IPS-15b (cell line): ENCODE data around the gene PXN.
A peak's percentile ranks its signal among the peaks of the same experiment; 100 is the strongest.
"Not testable (repeated sequence)": the region's sequence is repeated elsewhere in the genome, so short reads cannot be mapped to it uniquely, and the experiment has no call there.

Experiments used
- H3K27me3 ChIP-seq: one replicate; pipeline ENCODE4 v1.6.1; 2013; ENCODE audit warnings: low read length; ENCODE audit not compliant: control insufficient read depth, insufficient read depth
- H3K36me3 ChIP-seq: one replicate; pipeline ENCODE4 v1.6.1; 2013; ENCODE audit warnings: low read length; ENCODE audit not compliant: control insufficient read depth, insufficient read depth
- H3K4me1 ChIP-seq: one replicate; pipeline ENCODE4 v1.6.1; 2013; ENCODE audit warnings: mild to moderate bottlenecking, low read length; ENCODE audit not compliant: control insufficient read depth, insufficient read depth
- H3K4me3 ChIP-seq: one replicate; pipeline ENCODE4 v1.5.1; 2013; ENCODE audit warnings: low read depth, low read length
- H3K9ac ChIP-seq: one replicate; pipeline ENCODE4 v1.6.1; 2013; ENCODE audit warnings: low read depth, mild to moderate bottlenecking, low read length
- H3K9me3 ChIP-seq: one replicate; pipeline ENCODE4 v1.6.1; 2013; ENCODE audit warnings: mild to moderate bottlenecking, low read length; ENCODE audit not compliant: control insufficient read depth, insufficient read depth

The PXN gene

GRCh38 chr12:120206228-120206627 lies 59.3 kb downstream of the PXN start:
- H3K36me3 ChIP-seq, result peaks cover 13% of the 10 kb centered on the region
- no peaks in the 10 kb centered on the region for H3K4me1 ChIP-seq
- no peaks in the 10 kb centered on the region for H3K9me3 ChIP-seq
- H3K27me3 ChIP-seq, result no peaks in the 10 kb centered on the region
- H3K9ac ChIP-seq, result no peak overlapping the region
- no peak overlapping the region for H3K4me3 ChIP-seq

DNA sequence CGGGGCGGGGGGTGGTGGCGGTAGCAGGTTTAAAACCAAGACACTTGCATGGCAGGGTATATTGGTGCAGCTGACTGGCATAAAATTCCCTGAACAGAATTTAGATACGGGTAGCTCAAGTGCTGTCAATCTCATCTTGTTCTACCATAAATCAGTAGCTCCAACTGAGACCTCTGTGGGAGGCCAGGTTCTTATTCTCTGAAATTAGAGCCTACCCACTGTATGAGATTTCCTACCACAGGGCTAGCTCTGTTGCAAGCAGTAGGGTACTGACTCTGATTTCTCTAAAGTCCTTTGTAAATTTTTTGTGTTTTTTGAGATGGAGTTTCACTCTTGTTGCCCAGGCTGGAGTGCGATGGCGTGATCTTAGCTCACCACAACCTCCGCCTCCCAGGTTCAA lies 61.4 kb downstream of the PXN start:
- Histone ChIP-seq H3K9me3 (no peaks in the 10 kb centered on the region), H3K9ac (no peak overlapping the region), H3K36me3 (peaks cover 10% of the 10 kb centered on the region), H3K27me3 (no peaks in the 10 kb centered on the region), H3K4me3 (no peak overlapping the region), H3K4me1 (no peaks in the 10 kb centered on the region)

- peaks cover 2% of the 10 kb centered on the region for H3K4me1 ChIP-seq
- peaks cover 38% of the 10 kb centered on the region for H3K36me3 ChIP-seq
- no peaks in the 10 kb centered on the region for H3K27me3 ChIP-seq
- peak overlapping the region; percentile 100 for H3K9ac ChIP-seq
- H3K4me3 ChIP-seq, result peak overlapping the region; percentile 100
- H3K9me3 ChIP-seq, result no peaks in the 10 kb centered on the region
Measured at GRCh38 chr12:120200364-120200800, 65.1 kb downstream of the PXN start.

- Histone ChIP-seq H3K36me3 (peaks cover 38% of the 10 kb centered on the region), H3K9me3 (no peaks in the 10 kb centered on the region)
Measured at GRCh38 chr12:120199595-120200306, 65.8 kb downstream of the PXN start.

DNA sequence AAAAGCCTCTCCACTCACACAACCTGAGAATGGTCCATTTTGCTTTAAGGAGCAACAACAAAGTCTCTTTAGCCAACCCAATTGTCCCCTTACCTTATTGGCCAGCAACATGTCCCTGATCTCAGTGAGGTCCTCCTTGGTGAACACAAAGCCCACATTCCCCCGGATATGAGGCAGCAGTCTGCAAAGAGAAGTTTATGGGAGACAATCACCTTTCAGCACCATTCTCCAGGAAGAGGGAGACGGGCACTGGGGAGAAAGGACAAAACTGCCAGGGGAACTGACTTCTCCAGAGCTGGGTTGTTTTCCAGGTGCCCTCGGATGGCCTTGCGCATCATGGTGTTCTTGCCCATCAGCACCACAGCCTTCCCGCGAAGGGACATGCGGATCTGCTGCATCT lies 66.5 kb downstream of the PXN start:
- peaks cover 38% of the 10 kb centered on the region for H3K36me3 ChIP-seq
- peak overlapping the region; percentile 100 for H3K9ac ChIP-seq
- H3K27me3 ChIP-seq, result no peaks in the 10 kb centered on the region
- H3K4me1 ChIP-seq, result peaks cover 2% of the 10 kb centered on the region
- H3K4me3 ChIP-seq, result peak overlapping the region; percentile 100
- no peaks in the 10 kb centered on the region for H3K9me3 ChIP-seq

More at GRCh38 chr12:120199595-120200306, 65.8 kb downstream of the PXN start:
- H3K9ac ChIP-seq, result peak overlapping the region; percentile 100
- peaks cover 2% of the 10 kb centered on the region for H3K4me1 ChIP-seq
- H3K27me3 ChIP-seq, result no peaks in the 10 kb centered on the region
- H3K4me3 ChIP-seq, result peak overlapping the region; percentile 100

DNA sequence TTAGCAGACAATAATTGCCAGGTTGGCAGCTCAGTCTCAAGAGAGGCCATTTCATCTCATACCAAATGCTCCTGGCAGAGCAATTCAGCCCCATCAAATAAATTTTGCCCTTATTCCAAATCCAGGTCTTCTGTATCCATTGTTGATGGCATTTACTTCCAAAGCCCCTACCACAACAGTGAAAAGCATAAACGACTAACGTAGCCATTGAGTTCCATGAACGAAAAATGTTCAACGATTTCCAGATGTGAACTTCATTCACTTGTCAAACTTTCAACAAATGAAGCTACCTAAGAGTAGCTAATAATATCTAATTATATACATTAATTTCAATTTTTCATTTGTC lies 68.0 kb downstream of the PXN start:
- H3K9me3 ChIP-seq, result no peaks in the 10 kb centered on the region
- H3K4me3 ChIP-seq, result no peak overlapping the region
- peaks cover 2% of the 10 kb centered on the region for H3K4me1 ChIP-seq
- no peaks in the 10 kb centered on the region for H3K27me3 ChIP-seq
- peaks cover 38% of the 10 kb centered on the region for H3K36me3 ChIP-seq
- no peak overlapping the region for H3K9ac ChIP-seq

- H3K9me3 ChIP-seq, H3K4me3 ChIP-seq, H3K9ac ChIP-seq, H3K4me1 ChIP-seq, H3K27me3 ChIP-seq: not testable (repeated sequence)
- peaks cover 38% of the 10 kb centered on the region for H3K36me3 ChIP-seq
Measured at GRCh38 chr12:120196817-120197541, 68.6 kb downstream of the PXN start.

GRCh38 chr12:120196363-120196762 lies 69.2 kb downstream of the PXN start:
- H3K36me3 ChIP-seq, result peaks cover 38% of the 10 kb centered on the region
- peaks cover 2% of the 10 kb centered on the region for H3K4me1 ChIP-seq
- H3K4me3 ChIP-seq, result no peak overlapping the region
- no peaks in the 10 kb centered on the region for H3K9me3 ChIP-seq
- H3K27me3 ChIP-seq, result no peaks in the 10 kb centered on the region
- no peak overlapping the region for H3K9ac ChIP-seq

DNA sequence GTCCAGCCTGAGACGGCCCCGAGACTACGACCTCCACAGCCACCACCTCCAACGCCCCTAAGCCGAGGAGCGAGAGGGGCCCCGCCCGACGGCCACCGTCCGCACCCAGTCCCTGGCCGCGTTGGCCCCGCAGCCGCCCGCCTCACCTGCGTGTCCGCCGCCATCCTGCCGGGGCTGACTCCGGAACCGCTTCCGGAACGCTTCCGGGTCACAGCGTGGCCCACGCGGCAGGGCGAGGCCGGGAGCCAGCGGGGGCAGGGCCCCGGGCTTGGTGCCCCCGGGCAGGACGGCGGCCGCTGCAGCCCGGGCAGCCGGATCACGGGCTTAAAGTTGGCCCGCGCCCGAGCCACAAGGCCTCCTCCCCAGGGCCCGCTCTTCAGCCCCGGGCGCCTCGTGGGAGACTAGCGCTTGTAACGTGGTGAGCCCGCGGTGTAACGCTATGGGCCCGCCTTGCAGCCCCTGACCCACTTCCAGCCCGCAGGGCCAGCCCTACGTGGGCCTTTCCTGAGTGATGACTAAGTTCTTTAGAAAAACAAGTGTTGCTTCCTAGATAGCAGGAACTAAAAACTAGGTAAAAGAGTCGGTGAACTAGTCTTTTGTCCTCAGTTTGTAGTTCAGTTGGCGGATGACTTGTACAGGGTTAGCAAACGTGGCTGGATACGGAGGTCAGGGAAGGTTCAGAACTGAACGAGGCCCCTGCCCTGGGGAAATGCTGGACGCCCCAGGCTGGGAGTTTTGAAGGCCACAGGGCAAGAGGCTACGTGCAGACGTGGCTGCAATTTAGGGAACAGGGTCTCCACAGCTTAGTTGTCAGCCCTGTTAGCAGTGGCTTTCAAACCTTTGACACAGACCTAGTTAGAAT lies 70.8 kb downstream of the PXN start, which contains the start of gene GCN1:
Gene GCN1, minus strand, starts transcription at position 182 of the 862 bp plus-strand sequence. Its CDS starts 18 bp downstream, at position 164.
- H3K4me3 ChIP-seq, result peak within 1 kb of the TSS; percentile 74
- no peaks in the 10 kb centered on the region for H3K27me3 ChIP-seq
- peak within 1 kb of the TSS; percentile 96 for H3K9ac ChIP-seq
- no peaks in the 10 kb centered on the region for H3K9me3 ChIP-seq
- H3K36me3 ChIP-seq, result peaks cover 43% of the 10 kb centered on the region
- H3K4me1 ChIP-seq, result peaks cover 2% of the 10 kb centered on the region

DNA sequence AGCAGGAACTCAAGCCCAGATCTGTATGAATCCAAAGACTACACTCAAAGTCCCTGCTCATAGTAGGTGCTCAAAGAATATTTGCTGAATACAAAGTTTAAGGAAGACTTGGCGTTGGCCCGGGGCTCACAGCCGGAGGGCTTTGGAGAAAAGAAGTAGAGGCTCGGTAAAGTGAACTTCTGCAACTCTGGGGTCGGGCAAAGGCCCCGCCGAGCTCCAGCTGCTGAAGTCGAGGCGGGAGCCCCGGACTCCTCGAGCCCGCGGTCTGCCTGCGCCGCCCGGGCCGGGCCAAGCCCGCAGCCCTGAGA lies 71.3 kb downstream of the PXN start:
- Histone ChIP-seq H3K9me3 (no peaks in the 10 kb centered on the region), H3K4me3 (peak overlapping the region; percentile 74), H3K36me3 (peaks cover 43% of the 10 kb centered on the region), H3K4me1 (peaks cover 2% of the 10 kb centered on the region), H3K9ac (peak overlapping the region; percentile 96), H3K27me3 (no peaks in the 10 kb centered on the region)

DNA sequence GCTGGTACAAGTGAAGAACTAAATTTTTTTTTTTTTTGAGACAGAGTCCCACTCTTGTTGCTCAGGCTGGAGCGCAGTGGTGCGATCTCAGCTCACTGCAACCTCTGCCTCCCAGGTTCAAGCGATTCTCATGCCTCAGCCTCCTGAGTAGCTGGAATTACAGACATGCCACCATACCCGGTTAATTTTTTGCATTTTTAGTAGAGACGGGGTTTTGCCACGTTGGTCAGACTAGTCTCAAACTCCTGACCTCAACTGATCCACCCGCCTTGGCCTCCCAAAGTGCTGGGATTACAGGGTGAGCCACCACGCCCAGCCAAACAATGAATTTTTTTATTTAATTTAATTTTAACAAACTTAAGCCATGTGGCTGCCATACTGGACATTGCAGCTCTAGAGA lies 72.2 kb downstream of the PXN start:
- H3K4me3 ChIP-seq, result peak overlapping the region; percentile 74
- not testable (repeated sequence) for H3K9me3 ChIP-seq, H3K4me1 ChIP-seq, H3K27me3 ChIP-seq
- H3K36me3 ChIP-seq, result peaks cover 37% of the 10 kb centered on the region
- H3K9ac ChIP-seq, result peak overlapping the region; percentile 96
